GM12878 (cell line): ENCODE measurements around the gene SCGB1A1. TPM values are rescaled to one million over a fixed set of nuclear protein-coding genes. Genes with fewer than 3 reads are reported as not detected.

ENCODE experiments used
- ATAC-seq: fragments of 200-7000 bp; cut with Tn5 transposase; 3 replicates; pipeline ENCODE4 v1.9.1; 2020; ENCODE audit warnings: mild to moderate bottlenecking, moderate library complexity
- BruUV-seq: library from RNA; stranded (reverse); fragments of 400-500 nt; replicated peaks from 2 replicates; lab custom pipeline; 2021; lab: Mats Ljungman, UMichigan
- CTCF ChIA-PET: fragments of 300-600 bp; sonication (Branson Sonifier 250); formaldehyde crosslinking; extraction: SDS; loops from one replicate; lab custom pipeline; 2021; ENCODE audit warnings: inconsistent platforms; lab: Yijun Ruan, JAX
- POLR2A ChIA-PET: fragments of 350-600 bp; formaldehyde crosslinking; extraction: SDS; loops from one replicate; lab custom pipeline; 2021; ENCODE audit warnings: inconsistent platforms; lab: Charles Lee
- RAD21 ChIA-PET: fragments of 300-600 bp; sonication (Branson Sonifier 250); formaldehyde crosslinking; loops from one replicate; lab custom pipeline; 2023; ENCODE audit warnings: antibody characterized with exemption; ENCODE audit not compliant: unreplicated experiment; lab: Charles Lee
- SMC1A ChIA-PET: fragments of 300-600 bp; sonication (Branson Sonifier 250); formaldehyde crosslinking; loops from one replicate; lab custom pipeline; 2023; ENCODE audit not compliant: unreplicated experiment, uncharacterized antibody; lab: Charles Lee
- DNase-seq: peaks from one replicate; pipeline ENCODE4 v3.0.0-alpha.2; 2011; ENCODE audit warnings: low read depth, low spot score
- FAIRE-seq: peaks from 3 replicates; lab custom pipeline; 2011; peaks lifted over from hg19 to GRCh38; lab: Jason Lieb, UNC
- H2AFZ ChIP-seq: 2 replicates; pipeline ENCODE4 v1.6.0; 2011; ENCODE audit warnings: low read depth, low read length, control low read depth; ENCODE audit not compliant: control insufficient read depth
- H3K27ac ChIP-seq: 2 replicates; pipeline ENCODE4 v1.5.1; 2011; ENCODE audit warnings: control low read depth; ENCODE audit not compliant: control insufficient read depth, insufficient read depth
- H3K27me3 ChIP-seq, 2 experiments: replicated peaks in 1 of 2; 2 replicates each; pipeline versions ENCODE4 v1.6.0 to v1.6.1; 2011; ENCODE audit warnings: low read length in 1 of 2; ENCODE audit not compliant: control insufficient read depth in 2 of 2, insufficient read depth in 2 of 2
- H3K36me3 ChIP-seq, 2 experiments: 2 replicates each; pipeline ENCODE4 v1.5.1; 2011; ENCODE audit warnings: low read length in 1 of 2; ENCODE audit not compliant: control insufficient read depth in 2 of 2, insufficient read depth in 2 of 2
- H3K4me1 ChIP-seq: 2 replicates; pipeline ENCODE4 v1.6.1; 2011; ENCODE audit warnings: mild to moderate bottlenecking, low read length, moderate library complexity, mixed read lengths; ENCODE audit not compliant: control insufficient read depth, insufficient read depth
- H3K4me2 ChIP-seq: 2 replicates; pipeline ENCODE4 v1.6.0; 2011; ENCODE audit warnings: control low read depth; ENCODE audit not compliant: control insufficient read depth, insufficient read depth
- H3K4me3 ChIP-seq: fragments of 200-600 bp; sonication (generic); 2 replicates; pipeline ENCODE4 v1.5.1; 2016
- H3K79me2 ChIP-seq: 2 replicates; pipeline ENCODE4 v1.6.0; 2011; ENCODE audit warnings: low read length; ENCODE audit not compliant: control insufficient read depth, insufficient read depth
- H3K9ac ChIP-seq: 2 replicates; pipeline ENCODE4 v1.8.0; 2011; ENCODE audit warnings: low read length, control low read depth, mixed read lengths; ENCODE audit not compliant: control insufficient read depth, insufficient read depth
- H3K9me3 ChIP-seq: replicated peaks from 3 replicates; pipeline ENCODE4 v1.5.1; 2011; ENCODE audit warnings: mild to moderate bottlenecking, low read length; ENCODE audit not compliant: control insufficient read depth, insufficient read depth
- H4K20me1 ChIP-seq: 2 replicates; pipeline ENCODE4 v1.6.0; 2011; ENCODE audit not compliant: control insufficient read depth, insufficient read depth
- ATF2 ChIP-seq: IDR thresholded peaks from 2 replicates; pipeline ENCODE4 v1.6.1; 2012; ENCODE audit warnings: low read length, inconsistent platforms
- CBFB ChIP-seq: IDR thresholded peaks from 2 replicates; pipeline ENCODE4 v1.6.1; 2016; ENCODE audit warnings: antibody characterized with exemption, low read depth
- CEBPB ChIP-seq, 2 experiments: fragments of 150-350 bp in 1 of 2; IDR thresholded peaks; 2 replicates each; pipeline ENCODE4 v1.6.1; 2012 to 2014; ENCODE audit warnings: low read depth in 2 of 2, low read length in 2 of 2, borderline replicate concordance in 1 of 2, inconsistent platforms in 1 of 2
- CHD1 ChIP-seq: IDR thresholded peaks from 2 replicates; pipeline ENCODE4 v1.6.1; 2012; ENCODE audit warnings: low read depth, low read length, improper control_type of control experiment
- CHD4 ChIP-seq: fragments of 200-600 bp; sonication (generic); IDR thresholded peaks from 2 replicates; pipeline ENCODE4 v1.6.1; 2016; ENCODE audit warnings: mild to moderate bottlenecking
- DPF2 ChIP-seq: fragments of 450-650 bp; IDR thresholded peaks from 2 replicates; pipeline ENCODE4 v1.6.1; 2017; ENCODE audit warnings: mild to moderate bottlenecking
- EZH2 ChIP-seq: IDR thresholded peaks from 2 replicates; pipeline ENCODE4 v1.6.1; 2012; ENCODE audit warnings: low read depth, mild to moderate bottlenecking, control low read depth, inconsistent platforms, low read length, borderline replicate concordance; ENCODE audit not compliant: control insufficient read depth
- HCFC1 ChIP-seq: fragments of 150-350 bp; IDR thresholded peaks from 2 replicates; pipeline ENCODE4 v1.6.1; 2014; ENCODE audit warnings: low read length
- HDGF ChIP-seq: fragments of 450-650 bp; IDR thresholded peaks from 2 replicates; pipeline ENCODE4 v1.6.1; 2016; ENCODE audit warnings: antibody characterized with exemption
- IKZF2 ChIP-seq, 2 experiments: fragments of 450-650 bp; IDR thresholded peaks; 2 replicates each; pipeline ENCODE4 v1.6.1; 2017; ENCODE audit warnings: mild to moderate bottlenecking in 2 of 2, moderate library complexity in 2 of 2
- IRF4 ChIP-seq: IDR thresholded peaks from 2 replicates; pipeline ENCODE4 v1.6.1; 2011; ENCODE audit warnings: low read depth, low read length
- MTA2 ChIP-seq: fragments of 450-650 bp; IDR thresholded peaks from 2 replicates; pipeline ENCODE4 v1.6.1; 2016; ENCODE audit warnings: low read depth, mild to moderate bottlenecking, moderate library complexity
- MTA3 ChIP-seq: IDR thresholded peaks from 2 replicates; pipeline ENCODE4 v1.6.1; 2012; ENCODE audit warnings: low read length, inconsistent platforms, borderline replicate concordance
- NFYA ChIP-seq: IDR thresholded peaks from 2 replicates; pipeline ENCODE4 v1.6.1; 2011; ENCODE audit warnings: low read depth, mild to moderate bottlenecking, low read length, improper control_type of control experiment, borderline replicate concordance
- PAX8 ChIP-seq: fragments of 450-650 bp; IDR thresholded peaks from 2 replicates; pipeline ENCODE4 v1.6.1; 2017; ENCODE audit warnings: mild to moderate bottlenecking, moderate library complexity
- TCF12 ChIP-seq: IDR thresholded peaks from 2 replicates; pipeline ENCODE4 v1.6.1; 2011; ENCODE audit warnings: low read depth, mild to moderate bottlenecking, low read length
- USF1 ChIP-seq: IDR thresholded peaks from 2 replicates; pipeline ENCODE4 v1.6.1; 2011; ENCODE audit warnings: borderline replicate concordance, low read depth, mild to moderate bottlenecking, moderate library complexity, mixed read lengths, low read length; ENCODE audit not compliant: insufficient read depth; ENCODE audit errors: extremely low read length
- ZBTB40 ChIP-seq: fragments of 450-650 bp; IDR thresholded peaks from 2 replicates; pipeline ENCODE4 v1.6.1; 2016; ENCODE audit warnings: mild to moderate bottlenecking, moderate library complexity, borderline replicate concordance
- ZSCAN29 ChIP-seq: fragments of 450-650 bp; IDR thresholded peaks from 2 replicates; pipeline ENCODE4 v1.6.1; 2017; ENCODE audit warnings: mild to moderate bottlenecking, moderate library complexity
- WGBS: methylation state at CpG from one replicate; pipeline ENCODE4 v1.1.6; 2016; ENCODE audit warnings: low lambda C conversion rate; ENCODE audit not compliant: insufficient replicate concordance, insufficient coverage; ENCODE audit errors: missing lambda C conversion rate; 5-methylcytosine and 5-hydroxymethylcytosine counted together
- in situ Hi-C: fragments of 300-500 bp; cut with MboI; formaldehyde crosslinking; loops from 9 replicates; pipeline ENCODE4 v1.14.3; 2018; ENCODE audit warnings: mixed read lengths
- intact Hi-C: fragments of 100-400 bp; cut with micrococcal nuclease; formaldehyde crosslinking; loops from one replicate; pipeline ENCODE4 v1.14.2; 2022; ENCODE audit not compliant: unreplicated experiment
- polyA plus RNA-seq, 11 experiments: library from polyadenylated mRNA; depleted of rRNA in 4 of 11; unstranded in 6 of 11; stranded (reverse) in 5 of 11; fragments of >200 nt; fragmentation: Nextera tagmentation in 4 of 11; fragmentation: Illumina TruSeq in 1 of 11; extraction: Ambion mirVana in 4 of 11; extraction: Trizol in 1 of 11; gene quantifications; 1 replicate in 1 of 11; 2 replicates in 10 of 11; pipeline versions ENCODE4 v1.2.1 to v1.2.3, GENCODE V29; 2011 to 2016; ENCODE audit warnings: inconsistent platforms in 2 of 11, missing spikeins in 2 of 11, low read depth in 1 of 11
- total RNA-seq, 4 experiments: library from RNA; depleted of rRNA in 3 of 4; stranded (reverse); fragments of >200 nt in 3 of 4; fragmentation: Illumina TruSeq in 1 of 4; extraction: Trizol in 1 of 4; gene quantifications; 2 replicates each; pipeline versions ENCODE4 v1.2.1 to v1.2.3, GENCODE V29; 2013 to 2021

Gene SCGB1A1
- total and polyA plus RNA-seq, 10 of the 15 experiments (the other 5 are each of a cell fraction or from before 2014, with no cell fraction given): not detected

GRCh38 chr11:62387381-62387780 lies 31.5 kb upstream of the SCGB1A1 start:
- no peaks in the 10 kb centered on the region for H3K36me3 ChIP-seq
- in situ Hi-C loops: no loop called here
- POLR2A ChIA-PET: no interaction called here

GRCh38 chr11:62388999-62389398 lies 29.8 kb upstream of the SCGB1A1 start:
- Histone ChIP-seq H3K27ac (no peak overlapping the region), H3K79me2 (no peaks in the 10 kb centered on the region), H3K9ac (no peak overlapping the region), H3K27me3 (no peaks in the 10 kb centered on the region), H3K4me1 (peaks cover 8% of the 10 kb centered on the region), H3K4me2 (no peak overlapping the region), H3K36me3 (no peaks in the 10 kb centered on the region), H4K20me1 (no peaks in the 10 kb centered on the region), H3K4me3 (no peak overlapping the region), H3K9me3 (no peaks in the 10 kb centered on the region), H2AFZ (no peak overlapping the region)
- intact Hi-C loops (no loop called here), in situ Hi-C loops (no loop called here)
- FAIRE-seq (no peak), ATAC-seq (no peak), DNase-seq (no peak)
- BruUV-seq: no TSS peak
- WGBS: 76% methylated on average over 10 of the region's 11 CpGs
- ChIA-PET SMC1A (no interaction called here), RAD21 (no interaction called here), CTCF (interaction anchor here (0.6 to 2.5 kb wide), 5 partner anchors 9 to 496 kb away, joined by 3 to 11 read pairs (median 5); partner anchors contain the start of gene ASRGL1), POLR2A (no interaction called here)
- TF ChIP-seq ATF2 (no peak), ZBTB40 (no peak), HCFC1 (no peak), USF1 (no peak), TCF12 (no peak), CHD1 (no peak), PAX8 (no peak)

More at GRCh38 chr11:62387381-62387780, 31.5 kb upstream of the SCGB1A1 start:
- no TSS peak for BruUV-seq
- no peak overlapping the region for H3K4me2 ChIP-seq
- H3K9me3 ChIP-seq: no peaks in the 10 kb centered on the region
- TF ChIP-seq IRF4 (no peak), CEBPB (IDR thresholded peaks at IDR 0.05; ENCODE audit: borderline replicate concordance in 1 of 2, low read depth in 2 of 2, low read length in 2 of 2) (no peak), EZH2 (no peak), CBFB (no peak), DPF2 (no peak), ZSCAN29 (no peak), NFYA (no peak), HDGF (no peak), CHD1 (no peak), CHD4 (no peak), MTA2 (no peak), IKZF2 (IDR thresholded peaks at IDR 0.05) (no peak), MTA3 (no peak)
- H3K4me1 ChIP-seq: peaks cover 8% of the 10 kb centered on the region
- H3K4me3 ChIP-seq: no peak overlapping the region
- H3K27ac ChIP-seq: no peak overlapping the region
- H4K20me1 ChIP-seq: no peaks in the 10 kb centered on the region
- 31% methylated on average over 3 of the region's 3 CpGs for WGBS
- intact Hi-C loops: no loop called here
- RAD21 ChIA-PET: interaction anchor here (1.9 kb wide), 1 partner anchor 8 kb away, joined by 8 read pairs; no protein-coding TSS in a partner anchor
- ATAC-seq (no peak), FAIRE-seq (no peak), DNase-seq (no peak)
- no peaks in the 10 kb centered on the region for H3K79me2 ChIP-seq
- no peak overlapping the region for H3K9ac ChIP-seq
- no peak overlapping the region for H2AFZ ChIP-seq
- SMC1A ChIA-PET: no interaction called here
- H3K27me3 ChIP-seq: no peaks in the 10 kb centered on the region
- CTCF ChIA-PET: interaction anchor here (1.7 kb wide), 1 partner anchor 49 kb away, joined by 3 read pairs; no protein-coding TSS in a partner anchor
